Breast epithelium (tissue), 4 donors: ENCODE measurements around the gene PDSS2. TPM values are rescaled to one million over a fixed set of nuclear protein-coding genes. Genes with fewer than 3 reads are reported as not detected.

Experiments used
- DNase-seq, 2 donors: peaks; one replicate each; pipeline ENCODE4 v3.0.0-alpha.2; 2019; ENCODE audit warnings: low spot score in 2 of 2
- H3K27ac ChIP-seq, 2 donors: fragments of 200-600 bp; sonication (generic) in 1 of 2; one replicate each; pipeline ENCODE4 v1.5.1; 2016 to 2019; ENCODE audit warnings: mild to moderate bottlenecking in 1 of 2
- H3K27me3 ChIP-seq, 2 donors: fragments of 200-600 bp; sonication (generic) in 1 of 2; one replicate each; pipeline versions ENCODE4 v1.5.1 to v1.6.0; 2017 to 2019; ENCODE audit warnings: control low read depth in 1 of 2, mild to moderate bottlenecking in 1 of 2
- H3K36me3 ChIP-seq: fragments of 200-600 bp; one replicate; pipeline ENCODE4 v1.5.1; 2019
- H3K4me1 ChIP-seq, 2 donors: fragments of 200-600 bp; sonication (generic); one replicate each; pipeline ENCODE4 v1.5.1; 2016 to 2019; ENCODE audit warnings: control low read depth in 1 of 2
- H3K4me3 ChIP-seq, 3 donors: fragments of 200-600 bp; sonication (generic); 1 replicate in 2 of 3; 2 replicates in 1 of 3; pipeline ENCODE4 v1.5.1; 2016 to 2019; ENCODE audit warnings: mild to moderate bottlenecking in 3 of 3, moderate library complexity in 2 of 3
- H3K9me3 ChIP-seq, 2 donors: fragments of 200-600 bp; sonication (generic) in 1 of 2; one replicate each; pipeline ENCODE4 v1.5.1; 2016 to 2019; ENCODE audit warnings: control low read depth in 1 of 2
- POLR2A ChIP-seq: fragments of 450-650 bp; IDR thresholded peaks from one replicate; pipeline ENCODE4 v1.6.1; 2016; ENCODE audit warnings: antibody characterized with exemption, mild to moderate bottlenecking, moderate library complexity
- POLR2AphosphoS5 ChIP-seq, 3 donors: sonication (generic); formaldehyde crosslinking; IDR thresholded peaks; one replicate each; pipeline ENCODE4 v1.6.1; 2017; ENCODE audit warnings: antibody characterized with exemption in 3 of 3
- intact Hi-C: fragments of 100-400 bp; cut with DNase I; formaldehyde crosslinking; loops from one replicate; pipeline ENCODE4 v1.15.1; 2023; ENCODE audit warnings: low total_unique reads
- total RNA-seq, 3 donors: library from RNA; depleted of rRNA; stranded (reverse); fragments of >200 nt; gene quantifications; one replicate each; pipeline ENCODE4 v1.1.0, GENCODE V29; 2016
- TF ChIP-seq, protein P1 (sequence below), 3 donors: fragments of 450-650 bp; IDR thresholded peaks; one replicate each; pipeline ENCODE4 v1.5.1; 2016 to 2017; ENCODE audit warnings: antibody characterized with exemption in 3 of 3, mild to moderate bottlenecking in 3 of 3, moderate library complexity in 3 of 3

Gene PDSS2
- total RNA-seq, 3 donors from 2014 or later = 6.9 to 13.5 (median 11.1) TPM

DNA sequence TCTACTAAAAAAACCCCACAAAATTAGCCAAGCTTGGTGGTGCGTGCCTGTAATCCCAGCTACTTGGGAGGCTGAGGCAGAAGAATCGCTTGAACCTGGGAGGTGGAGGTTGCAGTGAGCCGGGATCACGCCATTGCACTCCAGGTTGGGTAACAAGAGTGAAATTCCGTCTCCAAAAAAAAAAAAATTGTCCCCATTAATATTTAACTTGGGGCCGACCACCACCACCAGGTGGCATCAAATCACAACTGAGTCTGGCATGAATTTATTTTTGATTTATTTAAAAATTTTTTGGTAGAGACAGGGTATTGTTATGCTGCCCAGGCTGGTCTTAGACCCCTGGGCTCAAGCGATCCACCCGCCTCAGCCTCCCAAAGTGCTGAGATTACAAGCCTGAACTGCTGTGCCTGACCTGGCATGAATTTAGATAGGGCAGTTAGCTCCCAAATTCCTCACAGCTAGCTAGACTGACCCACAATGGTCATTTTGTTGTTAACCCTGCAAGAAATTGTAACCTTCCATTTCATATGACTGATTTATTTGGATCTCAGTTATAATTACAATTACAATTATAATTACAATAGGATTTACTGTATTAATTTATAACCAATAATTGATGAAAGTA, 326.9 kb downstream of the PDSS2 start:
- no peaks in the 10 kb centered on the region for H3K9me3 ChIP-seq
- no peak overlapping the region for H3K4me3 ChIP-seq
- no peaks in the 10 kb centered on the region for H3K27me3 ChIP-seq
- H3K27ac ChIP-seq = no peak overlapping the region
- H3K4me1 ChIP-seq = no peaks in the 10 kb centered on the region
- intact Hi-C loops = no loop called here
- no peak for DNase-seq
- H3K36me3 ChIP-seq = no peaks in the 10 kb centered on the region
- TF ChIP-seq, protein P1, sequence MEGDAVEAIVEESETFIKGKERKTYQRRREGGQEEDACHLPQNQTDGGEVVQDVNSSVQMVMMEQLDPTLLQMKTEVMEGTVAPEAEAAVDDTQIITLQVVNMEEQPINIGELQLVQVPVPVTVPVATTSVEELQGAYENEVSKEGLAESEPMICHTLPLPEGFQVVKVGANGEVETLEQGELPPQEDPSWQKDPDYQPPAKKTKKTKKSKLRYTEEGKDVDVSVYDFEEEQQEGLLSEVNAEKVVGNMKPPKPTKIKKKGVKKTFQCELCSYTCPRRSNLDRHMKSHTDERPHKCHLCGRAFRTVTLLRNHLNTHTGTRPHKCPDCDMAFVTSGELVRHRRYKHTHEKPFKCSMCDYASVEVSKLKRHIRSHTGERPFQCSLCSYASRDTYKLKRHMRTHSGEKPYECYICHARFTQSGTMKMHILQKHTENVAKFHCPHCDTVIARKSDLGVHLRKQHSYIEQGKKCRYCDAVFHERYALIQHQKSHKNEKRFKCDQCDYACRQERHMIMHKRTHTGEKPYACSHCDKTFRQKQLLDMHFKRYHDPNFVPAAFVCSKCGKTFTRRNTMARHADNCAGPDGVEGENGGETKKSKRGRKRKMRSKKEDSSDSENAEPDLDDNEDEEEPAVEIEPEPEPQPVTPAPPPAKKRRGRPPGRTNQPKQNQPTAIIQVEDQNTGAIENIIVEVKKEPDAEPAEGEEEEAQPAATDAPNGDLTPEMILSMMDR (IDR thresholded peaks at IDR 0.05) = peak in 1 of 3 donors; percentile 20
- TF ChIP-seq POLR2A = no peak
- no peak for TF ChIP-seq POLR2AphosphoS5 (IDR thresholded peaks at IDR 0.05)

DNA sequence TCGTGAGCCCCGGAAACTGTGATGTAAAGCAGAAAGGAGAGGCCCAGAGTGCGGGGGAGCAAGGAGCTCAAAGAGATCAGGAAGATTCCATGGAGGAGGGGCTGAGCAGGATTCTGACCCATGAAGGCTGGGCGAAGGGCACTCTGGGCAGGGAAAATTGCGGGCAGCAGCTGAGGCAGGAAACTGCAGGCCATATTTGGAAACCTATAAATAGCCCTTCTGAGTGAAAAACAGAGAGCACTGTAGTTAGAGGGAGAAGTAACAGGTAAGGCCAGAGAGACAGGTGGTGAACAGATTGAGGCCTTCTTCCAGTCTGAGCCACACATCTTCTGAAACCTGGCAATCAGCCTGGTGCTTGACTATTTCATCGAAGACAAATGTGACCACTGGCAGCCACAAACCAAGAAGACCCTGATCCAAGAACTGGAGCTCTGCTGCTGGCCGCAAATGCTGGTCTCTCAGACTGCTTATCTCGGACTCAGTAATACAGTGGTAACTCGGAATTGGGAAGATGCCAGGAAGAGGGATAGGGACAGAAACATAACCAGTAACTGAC, 329.9 kb downstream of the PDSS2 start:
- Histone ChIP-seq H3K36me3 (no peaks in the 10 kb centered on the region), H3K27ac (no peak overlapping the region), H3K4me1 (no peaks in the 10 kb centered on the region), H3K27me3 (no peaks in the 10 kb centered on the region), H3K9me3 (no peaks in the 10 kb centered on the region), H3K4me3 (no peak overlapping the region)
- intact Hi-C loops = no loop called here
- TF ChIP-seq POLR2AphosphoS5 (IDR thresholded peaks at IDR 0.05) = no peak
- TF ChIP-seq POLR2A = no peak
- TF ChIP-seq, protein P1 (IDR thresholded peaks at IDR 0.05) = no peak
- no peak for DNase-seq

DNA sequence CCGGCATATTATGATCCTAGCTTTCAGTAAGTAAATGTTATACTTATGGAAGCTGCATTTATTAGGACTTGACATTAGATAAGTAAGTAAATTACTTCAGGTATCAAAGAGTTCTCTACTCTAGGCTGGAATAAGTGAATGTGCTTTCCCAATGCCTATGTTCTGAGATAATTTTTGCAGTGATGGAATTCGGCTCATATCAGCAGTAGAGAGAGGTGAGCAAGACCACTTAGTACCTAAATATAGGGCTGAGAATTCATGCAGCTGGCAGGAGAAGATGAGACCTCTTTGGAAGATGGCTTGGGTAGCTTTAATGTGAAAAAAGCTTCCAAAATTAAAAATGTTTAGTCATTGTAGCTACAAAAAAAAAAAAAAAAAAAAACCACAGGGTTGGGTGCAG, 330.8 kb downstream of the PDSS2 start:
- no peaks in the 10 kb centered on the region for H3K27me3 ChIP-seq
- H3K4me1 ChIP-seq = no peaks in the 10 kb centered on the region
- H3K27ac ChIP-seq = no peak overlapping the region
- no peaks in the 10 kb centered on the region for H3K36me3 ChIP-seq
- TF ChIP-seq, protein P1 (IDR thresholded peaks at IDR 0.05) = no peak
- no peak for DNase-seq
- intact Hi-C loops = no loop called here
- H3K9me3 ChIP-seq = no peaks in the 10 kb centered on the region
- H3K4me3 ChIP-seq = no peak overlapping the region

DNA sequence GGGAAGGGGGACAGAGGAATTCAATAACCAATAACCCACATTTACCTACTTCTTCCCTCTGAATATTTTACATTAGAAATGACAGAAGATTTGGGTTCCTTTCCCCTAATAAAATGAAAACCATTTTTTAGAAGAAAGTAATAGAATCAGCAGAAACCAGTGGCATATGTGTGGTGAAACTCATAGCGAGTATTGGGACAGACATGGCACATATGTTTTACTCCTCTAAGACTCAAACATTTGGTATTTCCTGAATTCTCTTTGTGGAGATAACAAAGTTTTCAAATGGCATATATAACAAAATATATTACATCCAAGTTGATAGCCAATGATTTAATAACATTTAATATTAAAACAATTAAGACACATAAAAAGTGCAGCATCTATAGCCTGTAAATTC, 331.2 kb downstream of the PDSS2 start:
- intact Hi-C loops = no loop called here

DNA sequence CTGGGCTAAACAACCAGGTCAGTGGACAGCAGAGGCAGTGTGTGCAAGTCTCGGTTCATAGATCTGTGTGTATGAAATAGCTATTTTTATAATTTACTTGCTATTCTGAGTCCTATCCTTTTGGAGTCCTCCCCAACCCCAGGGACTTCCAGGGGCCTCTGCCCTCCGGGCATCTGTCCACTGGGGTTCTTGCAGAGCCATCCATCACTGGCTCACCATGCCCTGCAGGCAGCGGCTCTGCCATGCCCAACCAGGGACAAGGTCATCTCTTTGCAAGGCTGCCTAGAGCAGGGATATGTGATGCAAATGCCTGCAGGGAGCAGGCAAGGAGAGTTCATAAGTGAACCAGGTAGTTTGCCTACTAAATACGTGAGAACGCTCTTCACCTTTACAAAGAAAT, 333.6 kb downstream of the PDSS2 start:
- Histone ChIP-seq H3K4me3 (no peak overlapping the region), H3K9me3 (no peaks in the 10 kb centered on the region), H3K27me3 (no peaks in the 10 kb centered on the region), H3K4me1 (no peaks in the 10 kb centered on the region), H3K36me3 (no peaks in the 10 kb centered on the region), H3K27ac (no peak overlapping the region)
- TF ChIP-seq, protein P1 (IDR thresholded peaks at IDR 0.05) = no peak
- TF ChIP-seq POLR2A = no peak
- no peak for TF ChIP-seq POLR2AphosphoS5 (IDR thresholded peaks at IDR 0.05)
- intact Hi-C loops = no loop called here
- no peak for DNase-seq

More for the DNA sequence above, 331.2 kb downstream of the PDSS2 start:
- Histone ChIP-seq H3K9me3 (no peaks in the 10 kb centered on the region), H3K36me3 (no peaks in the 10 kb centered on the region), H3K4me1 (no peaks in the 10 kb centered on the region), H3K27ac (no peak overlapping the region), H3K27me3 (no peaks in the 10 kb centered on the region), H3K4me3 (no peak overlapping the region)
- no peak for DNase-seq
- TF ChIP-seq, protein P1 (IDR thresholded peaks at IDR 0.05) = no peak
- no peak for TF ChIP-seq POLR2AphosphoS5 (IDR thresholded peaks at IDR 0.05)
- no peak for TF ChIP-seq POLR2A
